Thoracic aorta (tissue), 2 donors: ENCODE measurements around the gene PLXNA2. TPM values are rescaled to one million over a fixed set of nuclear protein-coding genes. Genes with fewer than 3 reads are reported as not detected.

Experiments
- ATAC-seq: fragments of 150-250 bp; one replicate; pipeline ENCODE4 v1.8.0; 2017; ENCODE audit warnings: low read depth; ENCODE audit not compliant: insufficient number of reproducible peaks, low FRiP score
- DNase-seq: peaks from one replicate; pipeline ENCODE4 v3.0.0-alpha.2; 2020; ENCODE audit warnings: low spot score
- H3K27ac ChIP-seq, 2 donors: fragments of 200-600 bp; sonication (generic); 1 replicate in 1 of 2; 2 replicates in 1 of 2; pipeline ENCODE4 v1.5.1; 2016; ENCODE audit warnings: mild to moderate bottlenecking in 2 of 2, moderate library complexity in 2 of 2
- H3K27me3 ChIP-seq: fragments of 200-600 bp; sonication (generic); replicated peaks from 2 replicates; pipeline ENCODE4 v1.6.0; 2016; ENCODE audit warnings: mild to moderate bottlenecking; ENCODE audit not compliant: insufficient read depth
- H3K36me3 ChIP-seq: fragments of 200-600 bp; sonication (generic); one replicate; pipeline ENCODE4 v1.5.1; 2016
- H3K4me1 ChIP-seq, 2 donors: fragments of 200-600 bp; sonication (generic); 1 replicate in 1 of 2; 2 replicates in 1 of 2; pipeline versions ENCODE4 v1.5.1 to v1.6.0; 2016; ENCODE audit warnings: low read depth in 2 of 2, mild to moderate bottlenecking in 1 of 2; ENCODE audit not compliant: control insufficient read depth in 1 of 2
- H3K4me3 ChIP-seq: fragments of 200-600 bp; sonication (generic); 2 replicates; pipeline ENCODE4 v1.5.1; 2016; ENCODE audit warnings: mild to moderate bottlenecking
- H3K9me3 ChIP-seq: fragments of 200-600 bp; sonication (generic); 2 replicates; pipeline ENCODE4 v1.5.1; 2016
- CTCF ChIP-seq: fragments of 200-600 bp; sonication (generic); IDR thresholded peaks from one replicate; pipeline ENCODE4 v1.5.1; 2019; ENCODE audit warnings: antibody characterized with exemption
- total RNA-seq, 2 donors: library from RNA; depleted of rRNA; stranded (reverse); fragments of >200 nt; gene quantifications; one replicate each; pipeline versions ENCODE4 v1.1.0 to v1.2.3, GENCODE V29; 2016

PLXNA2 gene
- total RNA-seq, 2 donors from 2014 or later = 30.2 to 62.2 TPM

- DNase-seq = no peak
- H3K9me3 ChIP-seq = no peaks in the 10 kb centered on the region
- ATAC-seq = no peak
Measured at GRCh38 chr1:208039536-208040332, 204.4 kb downstream of the PLXNA2 start.

GRCh38 chr1:208038303-208038702, 205.9 kb downstream of the PLXNA2 start:
- no peak overlapping the region for H3K4me3 ChIP-seq
- no peaks in the 10 kb centered on the region for H3K9me3 ChIP-seq
- H3K4me1 ChIP-seq = peaks cover 0 to under 1% of the 10 kb centered on the region in 2 donors
- H3K27me3 ChIP-seq = no peaks in the 10 kb centered on the region
- ATAC-seq = no peak
- no peak for TF ChIP-seq CTCF
- peaks cover 70% of the 10 kb centered on the region for H3K36me3 ChIP-seq
- DNase-seq = no peak
- H3K27ac ChIP-seq = no peak overlapping the region

More at GRCh38 chr1:208039536-208040332, 204.4 kb downstream of the PLXNA2 start:
- Histone ChIP-seq H3K4me3 (no peak overlapping the region), H3K36me3 (peaks cover 74% of the 10 kb centered on the region), H3K27me3 (no peaks in the 10 kb centered on the region), H3K27ac (no peak overlapping the region), H3K4me1 (peaks cover 0 to 10% of the 10 kb centered on the region in 2 donors)
- no peak for TF ChIP-seq CTCF

- no peak for TF ChIP-seq CTCF
- H3K36me3 ChIP-seq = peaks cover 69% of the 10 kb centered on the region
- DNase-seq = no peak
Measured at GRCh38 chr1:208036918-208037766, 207.0 kb downstream of the PLXNA2 start.

GRCh38 chr1:208036106-208036808, 207.9 kb downstream of the PLXNA2 start:
- TF ChIP-seq CTCF = no peak
- peaks cover 0 to 5% of the 10 kb centered on the region in 2 donors for H3K4me1 ChIP-seq
- DNase-seq = no peak
- H3K36me3 ChIP-seq = peaks cover 64% of the 10 kb centered on the region
- H3K27ac ChIP-seq = no peak overlapping the region
- no peaks in the 10 kb centered on the region for H3K9me3 ChIP-seq
- no peaks in the 10 kb centered on the region for H3K27me3 ChIP-seq
- no peak overlapping the region for H3K4me3 ChIP-seq
- ATAC-seq = no peak

More at GRCh38 chr1:208036918-208037766, 207.0 kb downstream of the PLXNA2 start:
- Histone ChIP-seq H3K27ac (no peak overlapping the region), H3K9me3 (no peaks in the 10 kb centered on the region), H3K4me1 (no peaks in the 10 kb centered on the region), H3K27me3 (no peaks in the 10 kb centered on the region), H3K4me3 (no peak overlapping the region)
- ATAC-seq = no peak

GRCh38 chr1:208034135-208034534, 210.0 kb downstream of the PLXNA2 start:
- H3K9me3 ChIP-seq = no peaks in the 10 kb centered on the region
- H3K4me3 ChIP-seq = no peak overlapping the region
- ATAC-seq (no peak), DNase-seq (no peak)
- H3K27ac ChIP-seq = no peak overlapping the region
- H3K4me1 ChIP-seq = peaks cover 20 to 26% of the 10 kb centered on the region in 2 donors
- peaks cover 46% of the 10 kb centered on the region for H3K36me3 ChIP-seq
- no peaks in the 10 kb centered on the region for H3K27me3 ChIP-seq
- no peak for TF ChIP-seq CTCF
